Measurements from ENCODE around the gene FOLR2. TPM values are rescaled to one million over a fixed set of nuclear protein-coding genes. Genes with fewer than 3 reads are reported as not detected.

Gene FOLR2
- polyA plus RNA-seq, 1 donor (not counting 4 experiments of a cell fraction or from before 2014, with no cell fraction given): not detected

- Histone ChIP-seq H3K4me3 (ENCODE audit: control insufficient read depth in 2 of 3, extremely low read depth in 1 of 3, insufficient read depth in 2 of 3, low read depth in 1 of 3, low read length in 3 of 3) (no peak overlapping the region), H3K27ac (ENCODE audit: control insufficient read depth, insufficient read depth, low read length) (no peak overlapping the region), H3K27me3 (ENCODE audit: control insufficient read depth, extremely low read depth, insufficient read depth, low read length) (peaks cover 3% of the 10 kb centered on the region), H3K79me2 (ENCODE audit: control insufficient read depth, insufficient read depth, low read length) (no peaks in the 10 kb centered on the region), H3K4me2 (ENCODE audit: control insufficient read depth, extremely low read depth, insufficient read depth, low read depth, low read length) (no peak overlapping the region), H3K9ac (ENCODE audit: control insufficient read depth, extremely low read depth, insufficient read depth, low read length) (no peak overlapping the region), H3K4me1 (ENCODE audit: control insufficient read depth, extremely low read depth, insufficient read depth, low read length) (no peaks in the 10 kb centered on the region), H3K9me1 (ENCODE audit: control insufficient read depth, extremely low read depth, insufficient read depth, low read length) (no peaks in the 10 kb centered on the region), H3K9me3 (ENCODE audit: control insufficient read depth, low read depth, low read length) (no peaks in the 10 kb centered on the region), H4K20me1 (ENCODE audit: control insufficient read depth, extremely low read depth, insufficient read depth, low read length) (no peaks in the 10 kb centered on the region), H3K36me3 (ENCODE audit: control insufficient read depth in 2 of 2, extremely low read depth in 1 of 2, insufficient read depth in 2 of 2, low read length in 2 of 2) (no peaks in the 10 kb centered on the region), H2AFZ (ENCODE audit: control insufficient read depth, low read length) (no peak overlapping the region)
- TF ChIP-seq EZH2 (IDR thresholded peaks at IDR 0.05; ENCODE audit: low read length) (no peak), CTCF (optimal IDR thresholded peaks at IDR 0.05 in 1 of 3, IDR thresholded peaks at IDR 0.05 in 1 of 3, conservative IDR thresholded peaks at IDR 0.05 in 1 of 3; ENCODE audit: extremely low read depth in 1 of 3, insufficient read depth in 2 of 3, low read length in 3 of 3) (no peak)
- dilution Hi-C loops (cut with MboI; ENCODE audit: extremely low pct_ligation_motif_present, low sequenced_read_pairs): no loop called here
- FAIRE-seq (no peak), DNase-seq (ENCODE audit: low read depth, low spot score) (no peak)
These were observed 41.0 kb downstream of the FOLR2 start for GRCh38 chr11:72257570-72257969.

- H3K27me3 ChIP-seq (ENCODE audit: control insufficient read depth, extremely low read depth, insufficient read depth, low read length): no peaks in the 10 kb centered on the region
- no peak overlapping the region for H3K4me3 ChIP-seq (ENCODE audit: control insufficient read depth in 2 of 3, extremely low read depth in 1 of 3, insufficient read depth in 2 of 3, low read depth in 1 of 3, low read length in 3 of 3)
- H3K9me1 ChIP-seq (ENCODE audit: control insufficient read depth, extremely low read depth, insufficient read depth, low read length): no peaks in the 10 kb centered on the region
- no peak overlapping the region for H3K4me2 ChIP-seq (ENCODE audit: control insufficient read depth, extremely low read depth, insufficient read depth, low read depth, low read length)
- H4K20me1 ChIP-seq (ENCODE audit: control insufficient read depth, extremely low read depth, insufficient read depth, low read length): no peaks in the 10 kb centered on the region
- no peaks in the 10 kb centered on the region for H3K79me2 ChIP-seq (ENCODE audit: control insufficient read depth, insufficient read depth, low read length)
- H2AFZ ChIP-seq (ENCODE audit: control insufficient read depth, low read length): no peak overlapping the region
- FAIRE-seq: no peak
- no peak overlapping the region for H3K9ac ChIP-seq (ENCODE audit: control insufficient read depth, extremely low read depth, insufficient read depth, low read length)
- no peaks in the 10 kb centered on the region for H3K4me1 ChIP-seq (ENCODE audit: control insufficient read depth, extremely low read depth, insufficient read depth, low read length)
- no peak for DNase-seq (ENCODE audit: low read depth, low spot score)
- no peaks in the 10 kb centered on the region for H3K9me3 ChIP-seq (ENCODE audit: control insufficient read depth, low read depth, low read length)
- H3K27ac ChIP-seq (ENCODE audit: control insufficient read depth, insufficient read depth, low read length): no peak overlapping the region
- TF ChIP-seq CTCF (optimal IDR thresholded peaks at IDR 0.05 in 1 of 3, IDR thresholded peaks at IDR 0.05 in 1 of 3, conservative IDR thresholded peaks at IDR 0.05 in 1 of 3; ENCODE audit: extremely low read depth in 1 of 3, insufficient read depth in 2 of 3, low read length in 3 of 3) (no peak), EZH2 (IDR thresholded peaks at IDR 0.05; ENCODE audit: low read length) (no peak)
- no peaks in the 10 kb centered on the region for H3K36me3 ChIP-seq (ENCODE audit: control insufficient read depth in 2 of 2, extremely low read depth in 1 of 2, insufficient read depth in 2 of 2, low read length in 2 of 2)
- dilution Hi-C loops (cut with MboI; ENCODE audit: extremely low pct_ligation_motif_present, low sequenced_read_pairs): no loop called here
These were observed 42.9 kb downstream of the FOLR2 start for GRCh38 chr11:72259490-72259889.

All from keratinocyte (primary cell).